PC-3 (cell line): Measurements from ENCODE around the gene GTF3C4.

Source experiments
- CTCF ChIP-seq: fragments of 300-600 bp; sonication (generic); conservative IDR thresholded peaks from 2 replicates; pipeline ENCODE4 v1.5.1; 2017; ENCODE audit warnings: antibody characterized with exemption, low read depth, mild to moderate bottlenecking, low read length
- EZH2 ChIP-seq: fragments of 300-600 bp; sonication (generic); IDR thresholded peaks from one replicate; pipeline ENCODE4 v1.6.1; 2017; ENCODE audit warnings: antibody characterized with exemption, mild to moderate bottlenecking, low read length; ENCODE audit not compliant: unreplicated experiment
- EZH2phosphoT487 ChIP-seq: fragments of 300-600 bp; sonication (generic); IDR thresholded peaks from 2 replicates; pipeline ENCODE4 v1.6.1; 2018; ENCODE audit warnings: mild to moderate bottlenecking, antibody characterized with exemption, low read length, borderline replicate concordance

GRCh38 chr9:132648283-132648682 lies 22.0 kb upstream of the GTF3C4 start:
- TF ChIP-seq CTCF (no peak), EZH2phosphoT487 (no peak), EZH2 (no peak)
